Calu3 (cell line): Measurements from ENCODE around the gene SUPT20H. TPM values are rescaled to one million over a fixed set of nuclear protein-coding genes. Genes with fewer than 3 reads are reported as not detected.

ENCODE experiments used
- BruUV-seq: library from RNA; stranded (reverse); fragments of 400-500 nt; replicated peaks from 2 replicates; lab custom pipeline; 2021; lab: Mats Ljungman, UMichigan
- CTCF ChIA-PET: fragments of 300-600 bp; sonication (Branson Sonifier 250); formaldehyde crosslinking; loops from one replicate; lab custom pipeline; 2022; ENCODE audit warnings: antibody characterized with exemption; lab: Charles Lee
- DNase-seq: peaks from one replicate; pipeline ENCODE4 v3.0.0; 2022
- H3K27ac Mint-ChIP-seq: one replicate; pipeline ENCODE4 v1.8.0; 2022; ENCODE audit warnings: mixed read lengths; ENCODE audit not compliant: unreplicated experiment
- H3K27me3 Mint-ChIP-seq: one replicate; pipeline ENCODE4 v1.8.0; 2022; ENCODE audit warnings: mixed read lengths; ENCODE audit not compliant: unreplicated experiment
- H3K36me3 Mint-ChIP-seq: one replicate; pipeline ENCODE4 v1.8.0; 2022; ENCODE audit warnings: mild to moderate bottlenecking, moderate library complexity, mixed read lengths; ENCODE audit not compliant: insufficient read depth, unreplicated experiment
- H3K4me1 Mint-ChIP-seq: one replicate; pipeline ENCODE4 v1.8.0; 2022; ENCODE audit warnings: mild to moderate bottlenecking, low read depth, mixed read lengths; ENCODE audit not compliant: unreplicated experiment
- H3K4me3 Mint-ChIP-seq: one replicate; pipeline ENCODE4 v1.8.0; 2022; ENCODE audit warnings: mild to moderate bottlenecking, low read depth, moderate library complexity, mixed read lengths; ENCODE audit not compliant: unreplicated experiment
- H3K9me3 Mint-ChIP-seq: one replicate; pipeline ENCODE4 v1.8.0; 2022; ENCODE audit warnings: low read depth, mixed read lengths; ENCODE audit not compliant: unreplicated experiment
- CTCF ChIP-seq: fragments of 200-600 bp; IDR thresholded peaks from one replicate; pipeline ENCODE4 v1.8.0; 2022; ENCODE audit warnings: antibody characterized with exemption; ENCODE audit not compliant: unreplicated experiment
- intact Hi-C: fragments of 100-400 bp; cut with micrococcal nuclease; formaldehyde crosslinking; loops from one replicate; pipeline ENCODE4 v1.10.0; 2022; ENCODE audit not compliant: unreplicated experiment
- total RNA-seq: library from RNA; stranded (reverse); gene quantifications from 2 replicates; pipeline ENCODE4 v1.2.3, GENCODE V29; 2022

The SUPT20H gene
- total RNA-seq, 1 experiment from 2014 or later: 55.3 TPM

DNA sequence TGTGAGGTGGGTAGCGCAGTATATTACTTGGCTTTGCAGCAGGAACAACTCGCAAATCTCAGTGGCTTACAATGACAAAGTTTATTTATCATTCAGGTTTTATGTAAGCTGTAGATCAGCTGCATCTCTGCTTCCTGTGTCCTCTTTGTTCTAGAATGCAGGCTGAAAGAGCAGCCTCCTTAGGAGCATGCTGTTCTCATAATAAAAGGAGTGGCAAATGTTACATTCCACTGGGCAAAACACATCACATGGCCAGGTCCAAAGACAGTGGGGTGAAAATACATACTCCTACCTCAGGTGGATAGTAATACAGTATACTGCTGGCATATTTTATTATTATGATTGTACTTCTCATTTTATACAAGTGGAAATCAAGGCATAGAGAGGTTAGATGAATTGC is 47.2 kb upstream of the SUPT20H start:
- CTCF ChIA-PET: no interaction called here
- DNase-seq: no peak
- H3K4me3 Mint-ChIP-seq: no peak overlapping the region
- no peak for TF ChIP-seq CTCF
- H3K36me3 Mint-ChIP-seq: no peaks in the 10 kb centered on the region
- no TSS peak for BruUV-seq
- H3K27me3 Mint-ChIP-seq: no peaks in the 10 kb centered on the region
- H3K9me3 Mint-ChIP-seq: no peaks in the 10 kb centered on the region
- H3K4me1 Mint-ChIP-seq: no peaks in the 10 kb centered on the region
- no peak overlapping the region for H3K27ac Mint-ChIP-seq
- intact Hi-C loops: loop anchor here (5.0 kb wide), 1 partner anchor 511 kb away; no protein-coding TSS in a partner anchor

GRCh38 chr13:37105251-37105714 is 45.8 kb upstream of the SUPT20H start, which contains the start of gene CSNK1A1L:
Gene CSNK1A1L (minus strand): TSS chr13:37105664. CDS start chr13:37105256, 408 bp downstream.
- no peaks in the 10 kb centered on the region for H3K4me1 Mint-ChIP-seq
- no peak within 1 kb of the TSS for H3K27ac Mint-ChIP-seq
- no TSS peak for BruUV-seq
- no peaks in the 10 kb centered on the region for H3K27me3 Mint-ChIP-seq
- DNase-seq: no peak
- no peaks in the 10 kb centered on the region for H3K36me3 Mint-ChIP-seq
- intact Hi-C loops: loop anchor here (5.0 kb wide), 1 partner anchor 512 kb away; no protein-coding TSS in a partner anchor
- TF ChIP-seq CTCF: no peak
- CTCF ChIA-PET: no interaction called here
- no peaks in the 10 kb centered on the region for H3K9me3 Mint-ChIP-seq
- H3K4me3 Mint-ChIP-seq: no peak within 1 kb of the TSS

GRCh38 chr13:37102896-37103295 is 43.4 kb upstream of the SUPT20H start:
- no TSS peak for BruUV-seq
- Mint-ChIP-seq H3K4me3 (no peak overlapping the region), H3K36me3 (no peaks in the 10 kb centered on the region), H3K4me1 (no peaks in the 10 kb centered on the region), H3K27ac (no peak overlapping the region), H3K27me3 (no peaks in the 10 kb centered on the region), H3K9me3 (no peaks in the 10 kb centered on the region)
- CTCF ChIA-PET: no interaction called here
- no peak for DNase-seq
- no peak for TF ChIP-seq CTCF
- intact Hi-C loops: no loop called here

DNA sequence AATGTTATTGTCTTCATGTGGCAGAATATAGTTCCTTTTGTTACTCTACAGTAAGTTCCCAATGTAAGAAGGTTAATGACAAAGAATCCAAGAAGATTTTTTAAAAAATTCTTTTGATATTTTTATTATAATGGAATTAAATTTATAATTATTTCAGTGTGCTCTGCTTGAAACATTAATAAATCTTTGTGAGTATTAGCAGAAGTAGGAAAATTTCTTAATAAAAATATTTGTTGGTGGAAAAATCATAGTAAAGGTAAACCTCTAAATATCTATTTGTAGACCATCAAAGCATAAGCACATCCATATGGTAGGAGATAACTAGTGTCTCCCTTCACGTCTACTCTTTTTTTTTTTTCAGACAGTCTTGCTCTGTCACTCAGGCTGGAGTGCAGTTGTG is 41.7 kb upstream of the SUPT20H start:
- TF ChIP-seq CTCF: no peak
- no TSS peak for BruUV-seq
- H3K9me3 Mint-ChIP-seq: no peaks in the 10 kb centered on the region
- DNase-seq: no peak
- intact Hi-C loops: no loop called here
- H3K27ac Mint-ChIP-seq: no peak overlapping the region
- H3K36me3 Mint-ChIP-seq: no peaks in the 10 kb centered on the region
- no peaks in the 10 kb centered on the region for H3K27me3 Mint-ChIP-seq
- CTCF ChIA-PET: interaction anchor here (0.5 kb wide), 1 partner anchor 630 kb away, joined by 3 read pairs; no protein-coding TSS in a partner anchor
- H3K4me3 Mint-ChIP-seq: no peak overlapping the region
- no peaks in the 10 kb centered on the region for H3K4me1 Mint-ChIP-seq
